Stimulated activated naive CD8-positive, alpha-beta T cell treated with anti-CD3 and anti-CD28 coated beads, Interleukin-15, Interleukin-2, amounts not matched to agents 100 ng/mL and 50 ng/mL, for 24 hours (primary cell): ENCODE measurements around the gene TULP4.

Experiments
- H3K27ac Mint-ChIP-seq: one replicate; pipeline ENCODE4 v1.8.0; 2021; ENCODE audit warnings: mild to moderate bottlenecking, mixed read lengths
- H3K27me3 Mint-ChIP-seq: one replicate; pipeline ENCODE4 v1.8.0; 2021; ENCODE audit warnings: mixed read lengths
- H3K36me3 Mint-ChIP-seq: one replicate; pipeline ENCODE4 v1.8.0; 2021; ENCODE audit warnings: low read depth, mixed read lengths
- H3K4me1 Mint-ChIP-seq: one replicate; pipeline ENCODE4 v1.8.0; 2021; ENCODE audit warnings: low read depth, mixed read lengths
- H3K4me3 Mint-ChIP-seq: one replicate; pipeline ENCODE4 v1.8.0; 2021; ENCODE audit warnings: mild to moderate bottlenecking, mixed read lengths
- H3K9me3 Mint-ChIP-seq: one replicate; pipeline ENCODE4 v1.8.0; 2021; ENCODE audit warnings: mixed read lengths

The TULP4 gene

DNA sequence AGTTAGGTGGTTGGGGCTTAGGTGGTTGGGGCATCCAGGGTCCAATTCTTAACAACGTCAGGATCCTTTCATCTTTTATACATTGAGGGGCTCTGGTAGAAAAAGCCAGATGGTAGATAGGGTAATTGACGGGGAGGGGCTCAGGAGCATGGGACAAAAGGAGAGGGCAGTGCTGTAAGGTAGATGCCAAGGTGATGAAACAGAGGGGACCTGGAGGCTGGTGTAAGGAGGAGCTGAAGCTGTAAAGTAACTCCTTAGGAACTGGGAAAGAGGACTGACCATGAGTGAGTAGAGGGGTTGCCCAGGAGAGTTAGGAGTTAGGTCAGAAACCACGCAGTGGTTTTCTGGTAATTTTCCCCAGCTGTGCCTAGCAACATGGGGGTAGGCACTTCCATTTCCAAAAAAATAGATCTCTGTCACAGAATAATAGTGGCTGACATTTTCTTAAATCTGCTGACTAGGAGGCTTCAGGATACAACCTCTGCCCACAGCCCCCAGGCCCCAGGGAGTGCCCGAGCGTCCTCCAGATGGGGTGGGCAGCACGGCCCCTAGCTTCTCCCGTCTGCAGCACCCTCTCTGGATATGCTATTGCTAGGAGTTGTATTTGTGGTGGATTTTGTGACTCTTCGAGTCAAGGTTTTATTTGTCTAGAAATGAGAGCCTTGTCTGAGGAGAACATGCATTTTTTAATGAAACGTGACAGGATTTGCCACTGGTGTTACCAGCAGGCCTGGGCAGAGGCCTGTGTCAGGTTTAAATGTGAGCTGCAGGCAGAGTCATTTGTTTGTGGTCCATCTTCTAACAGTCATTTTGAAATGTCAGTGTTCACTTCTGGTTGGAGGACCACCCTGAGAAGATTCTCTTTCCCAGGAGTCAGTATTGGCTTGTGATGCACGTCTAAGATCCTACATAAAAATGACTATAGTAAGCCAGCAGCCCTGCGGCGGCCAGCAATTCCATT is 44.6 kb downstream of the TULP4 start:
- H3K4me1 Mint-ChIP-seq = peaks cover 33% of the 10 kb centered on the region

GRCh38 chr6:158357570-158358216 is 45.4 kb downstream of the TULP4 start:
- H3K27ac Mint-ChIP-seq = peak overlapping the region; percentile 36
- no peaks in the 10 kb centered on the region for H3K9me3 Mint-ChIP-seq
- H3K4me3 Mint-ChIP-seq = peak overlapping the region; percentile 21
- peaks cover 33% of the 10 kb centered on the region for H3K4me1 Mint-ChIP-seq
- H3K27me3 Mint-ChIP-seq = no peaks in the 10 kb centered on the region
- no peaks in the 10 kb centered on the region for H3K36me3 Mint-ChIP-seq

More for the DNA sequence above, 44.6 kb downstream of the TULP4 start:
- Mint-ChIP-seq H3K27ac (peak overlapping the region; percentile 42), H3K9me3 (no peaks in the 10 kb centered on the region), H3K4me3 (no peak overlapping the region), H3K36me3 (no peaks in the 10 kb centered on the region), H3K27me3 (no peaks in the 10 kb centered on the region)

DNA sequence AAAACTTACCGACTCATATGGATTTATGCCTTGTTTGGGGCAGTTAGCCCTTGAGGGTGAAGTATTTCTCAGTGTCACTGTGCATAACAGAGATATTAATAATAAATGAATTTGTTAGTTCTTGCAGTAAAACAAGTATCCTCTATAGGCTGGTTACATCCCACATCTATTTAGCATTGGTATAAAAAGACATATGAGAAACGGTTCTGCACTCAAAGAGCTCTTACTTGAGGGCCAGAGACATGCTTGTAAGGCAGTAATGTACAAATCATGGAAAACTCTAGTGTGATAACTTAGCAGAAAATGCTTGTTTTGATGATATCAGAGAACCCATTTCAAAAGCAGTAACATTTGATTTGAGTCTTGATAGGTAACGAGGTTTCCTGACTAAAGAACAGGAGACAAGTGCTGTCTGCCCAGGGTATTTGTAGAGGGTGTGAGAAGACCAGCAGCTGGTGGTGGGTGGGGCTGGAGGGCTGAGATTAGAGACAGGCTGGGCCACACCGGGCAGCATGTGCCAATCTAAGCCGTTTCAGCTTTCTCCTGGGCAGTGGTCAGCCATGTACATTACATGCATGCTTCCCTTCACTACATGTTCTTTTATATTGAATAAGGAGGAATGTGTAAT is 46.3 kb downstream of the TULP4 start:
- H3K27me3 Mint-ChIP-seq = no peaks in the 10 kb centered on the region
- H3K4me3 Mint-ChIP-seq = no peak overlapping the region
- H3K4me1 Mint-ChIP-seq = peaks cover 33% of the 10 kb centered on the region

GRCh38 chr6:158361068-158361467 is 48.8 kb downstream of the TULP4 start:
- H3K36me3 Mint-ChIP-seq = no peaks in the 10 kb centered on the region
- no peaks in the 10 kb centered on the region for H3K27me3 Mint-ChIP-seq
- H3K27ac Mint-ChIP-seq = no peak overlapping the region
- H3K4me1 Mint-ChIP-seq = peaks cover 32% of the 10 kb centered on the region
- H3K9me3 Mint-ChIP-seq = no peaks in the 10 kb centered on the region
- H3K4me3 Mint-ChIP-seq = no peak overlapping the region

More for the DNA sequence above, 46.3 kb downstream of the TULP4 start:
- Mint-ChIP-seq H3K27ac (no peak overlapping the region), H3K9me3 (no peaks in the 10 kb centered on the region), H3K36me3 (no peaks in the 10 kb centered on the region)

GRCh38 chr6:158361961-158362669 is 49.9 kb downstream of the TULP4 start:
- H3K4me1 Mint-ChIP-seq = peaks cover 22% of the 10 kb centered on the region
- H3K9me3 Mint-ChIP-seq = no peaks in the 10 kb centered on the region
- H3K4me3 Mint-ChIP-seq = no peak overlapping the region
- H3K36me3 Mint-ChIP-seq = no peaks in the 10 kb centered on the region
- H3K27ac Mint-ChIP-seq = no peak overlapping the region
- no peaks in the 10 kb centered on the region for H3K27me3 Mint-ChIP-seq

DNA sequence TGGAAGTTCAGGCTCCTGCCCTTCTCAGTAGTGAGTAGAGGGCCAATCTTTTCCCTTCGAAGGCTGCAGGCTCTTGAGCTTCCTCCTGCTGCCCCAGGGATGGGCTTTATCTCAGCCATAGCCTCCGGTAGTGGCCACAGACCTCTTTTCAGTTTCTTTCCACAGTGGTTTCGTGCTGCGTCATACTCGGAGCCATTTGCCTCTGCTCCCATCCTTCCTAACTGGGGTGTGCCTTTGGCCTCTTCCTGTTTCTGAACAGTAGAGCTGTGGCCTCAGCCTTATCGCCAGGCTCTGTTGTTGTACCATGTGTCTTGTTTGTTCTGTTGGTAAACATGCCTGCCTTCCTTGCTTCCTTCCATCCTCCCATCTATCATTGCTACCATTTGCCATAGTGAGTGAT is 54.1 kb downstream of the TULP4 start:
- no peaks in the 10 kb centered on the region for H3K9me3 Mint-ChIP-seq
- H3K4me1 Mint-ChIP-seq = no peaks in the 10 kb centered on the region
- H3K36me3 Mint-ChIP-seq = no peaks in the 10 kb centered on the region
- H3K4me3 Mint-ChIP-seq = no peak overlapping the region
- no peak overlapping the region for H3K27ac Mint-ChIP-seq
- no peaks in the 10 kb centered on the region for H3K27me3 Mint-ChIP-seq

GRCh38 chr6:158367816-158368215 is 55.6 kb downstream of the TULP4 start:
- H3K36me3 Mint-ChIP-seq = no peaks in the 10 kb centered on the region
- no peak overlapping the region for H3K27ac Mint-ChIP-seq
- no peaks in the 10 kb centered on the region for H3K9me3 Mint-ChIP-seq
- no peak overlapping the region for H3K4me3 Mint-ChIP-seq
- H3K27me3 Mint-ChIP-seq = no peaks in the 10 kb centered on the region
- H3K4me1 Mint-ChIP-seq = no peaks in the 10 kb centered on the region

DNA sequence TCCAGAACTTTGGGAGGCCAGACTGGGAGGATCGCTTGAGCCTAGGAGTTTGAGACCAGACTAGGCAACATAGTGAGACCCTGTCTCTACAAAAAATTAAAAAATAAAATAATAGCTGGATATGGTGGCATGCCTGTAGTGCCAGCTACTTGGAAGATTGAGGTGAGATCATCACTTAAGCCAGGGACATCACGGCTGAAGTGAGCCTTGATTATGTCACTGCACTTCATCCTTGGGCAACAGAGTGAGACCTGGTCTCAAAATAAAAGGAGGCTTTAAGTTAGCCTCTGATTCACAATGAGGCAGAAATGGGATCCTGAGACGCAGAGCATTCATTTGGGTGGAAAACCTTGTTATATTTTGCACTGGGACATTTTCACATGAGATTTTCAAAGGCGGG is 57.0 kb downstream of the TULP4 start:
- H3K9me3 Mint-ChIP-seq = no peaks in the 10 kb centered on the region
- H3K36me3 Mint-ChIP-seq = no peaks in the 10 kb centered on the region
- H3K27ac Mint-ChIP-seq = no peak overlapping the region
- H3K27me3 Mint-ChIP-seq = no peaks in the 10 kb centered on the region
- no peak overlapping the region for H3K4me3 Mint-ChIP-seq
- no peaks in the 10 kb centered on the region for H3K4me1 Mint-ChIP-seq

DNA sequence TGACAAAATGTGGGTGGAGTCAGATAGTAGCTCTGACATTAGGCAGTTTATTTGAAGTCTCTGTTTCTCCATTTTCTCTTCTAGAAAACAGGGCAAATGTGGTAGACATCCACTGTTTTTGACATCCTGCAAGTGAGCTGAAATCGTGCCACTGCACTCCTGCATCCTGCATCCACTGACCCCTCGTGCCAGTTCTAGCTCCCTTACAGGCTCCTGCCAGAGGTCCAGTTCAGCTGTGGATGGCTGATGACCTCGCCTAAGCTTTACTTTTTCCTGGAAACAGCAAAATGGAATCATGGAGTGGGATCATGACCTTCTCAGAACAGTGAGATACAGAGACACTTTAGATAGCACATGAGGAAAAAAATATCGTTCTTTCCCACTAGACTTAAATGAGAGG is 58.5 kb downstream of the TULP4 start:
- no peaks in the 10 kb centered on the region for H3K4me1 Mint-ChIP-seq
- H3K36me3 Mint-ChIP-seq = no peaks in the 10 kb centered on the region
- no peaks in the 10 kb centered on the region for H3K9me3 Mint-ChIP-seq
- no peak overlapping the region for H3K4me3 Mint-ChIP-seq
- H3K27ac Mint-ChIP-seq = no peak overlapping the region
- no peaks in the 10 kb centered on the region for H3K27me3 Mint-ChIP-seq

DNA sequence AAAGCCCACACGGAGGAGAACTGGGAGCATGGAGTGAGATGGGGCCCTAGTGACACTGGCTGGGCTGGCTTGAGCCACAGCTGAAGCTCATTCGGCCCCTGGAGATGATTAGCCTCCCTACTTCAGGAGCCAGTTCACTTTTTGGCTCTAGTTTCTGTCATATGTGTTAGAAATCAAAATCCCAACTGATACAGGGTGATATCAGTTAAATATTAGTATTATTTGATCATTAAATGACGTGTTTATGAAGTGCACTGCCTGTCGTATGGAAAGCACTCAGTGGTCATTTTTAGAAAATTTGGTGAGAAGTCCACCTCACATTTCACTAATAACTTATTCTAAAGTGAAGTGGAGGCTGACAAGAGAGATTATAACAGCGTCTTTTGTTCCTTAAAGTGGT is 59.0 kb downstream of the TULP4 start:
- no peaks in the 10 kb centered on the region for H3K36me3 Mint-ChIP-seq
- no peaks in the 10 kb centered on the region for H3K4me1 Mint-ChIP-seq
- H3K9me3 Mint-ChIP-seq = no peaks in the 10 kb centered on the region
- no peak overlapping the region for H3K27ac Mint-ChIP-seq
- H3K4me3 Mint-ChIP-seq = no peak overlapping the region
- H3K27me3 Mint-ChIP-seq = no peaks in the 10 kb centered on the region

GRCh38 chr6:158372574-158372973 is 60.3 kb downstream of the TULP4 start:
- Mint-ChIP-seq H3K27me3 (no peaks in the 10 kb centered on the region), H3K27ac (no peak overlapping the region), H3K9me3 (no peaks in the 10 kb centered on the region), H3K4me3 (no peak overlapping the region), H3K4me1 (no peaks in the 10 kb centered on the region), H3K36me3 (no peaks in the 10 kb centered on the region)

- Mint-ChIP-seq H3K4me3 (no peak overlapping the region), H3K9me3 (no peaks in the 10 kb centered on the region), H3K27ac (no peak overlapping the region), H3K36me3 (no peaks in the 10 kb centered on the region), H3K27me3 (no peaks in the 10 kb centered on the region), H3K4me1 (no peaks in the 10 kb centered on the region)
Measured at GRCh38 chr6:158373214-158373613, 60.9 kb downstream of the TULP4 start.

DNA sequence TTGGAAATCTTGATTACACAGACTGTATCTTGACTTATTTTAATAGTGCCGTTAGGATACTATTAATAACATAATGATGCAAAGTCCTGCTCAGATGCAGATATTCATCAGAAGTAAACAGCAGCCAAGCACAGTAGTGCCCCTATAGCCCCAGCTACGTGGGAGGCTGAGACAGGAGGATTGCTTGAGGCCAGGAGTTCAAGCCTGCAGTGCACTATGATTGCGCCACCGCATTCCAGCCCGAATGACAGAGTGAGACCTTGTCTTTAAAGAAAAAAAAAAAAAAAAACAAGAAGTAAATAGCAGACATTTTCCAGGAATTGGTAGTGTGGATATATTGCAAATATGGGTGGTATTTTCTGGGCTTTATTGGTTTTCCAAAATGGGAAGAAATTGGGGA is 61.8 kb downstream of the TULP4 start:
- Mint-ChIP-seq H3K27ac (no peak overlapping the region), H3K27me3 (no peaks in the 10 kb centered on the region), H3K36me3 (no peaks in the 10 kb centered on the region), H3K4me3 (no peak overlapping the region), H3K9me3 (no peaks in the 10 kb centered on the region), H3K4me1 (no peaks in the 10 kb centered on the region)

DNA sequence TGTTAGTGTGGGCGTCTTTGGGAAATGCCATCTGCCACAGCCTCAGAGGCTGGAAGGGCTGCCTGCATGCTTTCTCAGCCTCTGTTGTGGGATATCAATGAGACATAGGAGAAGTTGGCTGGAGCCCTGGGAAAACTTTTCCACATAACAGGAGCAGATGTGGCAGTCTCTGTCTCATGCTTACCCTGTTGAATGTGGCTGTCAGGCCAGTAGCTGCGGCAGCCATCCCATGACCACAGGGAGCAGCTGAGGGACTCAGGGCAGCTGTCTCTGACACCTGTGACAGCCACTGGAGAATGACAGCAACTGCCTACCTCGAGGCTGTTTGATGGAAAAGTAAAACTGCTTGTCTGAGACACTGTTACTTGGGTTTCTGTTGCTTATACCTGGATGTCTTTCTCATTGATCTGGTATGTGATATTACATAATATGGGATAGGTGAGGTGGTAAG is 64.4 kb downstream of the TULP4 start:
- no peak overlapping the region for H3K4me3 Mint-ChIP-seq
- no peak overlapping the region for H3K27ac Mint-ChIP-seq
- no peaks in the 10 kb centered on the region for H3K9me3 Mint-ChIP-seq
- no peaks in the 10 kb centered on the region for H3K36me3 Mint-ChIP-seq
- peaks cover 12% of the 10 kb centered on the region for H3K4me1 Mint-ChIP-seq
- no peaks in the 10 kb centered on the region for H3K27me3 Mint-ChIP-seq
